Lower leg skin (tissue), 3 donors: ENCODE results near the gene DMP1.

Experiments
- CTCF ChIP-seq, 3 donors: fragments of 450-650 bp; IDR thresholded peaks; one replicate each; pipeline ENCODE4 v1.5.1; 2016; ENCODE audit warnings: antibody characterized with exemption in 3 of 3, mild to moderate bottlenecking in 3 of 3, moderate library complexity in 2 of 3
- POLR2A ChIP-seq, 2 donors: fragments of 450-650 bp; IDR thresholded peaks; one replicate each; pipeline ENCODE4 v1.6.1; 2016 to 2017; ENCODE audit warnings: antibody characterized with exemption in 2 of 2, mild to moderate bottlenecking in 1 of 2, moderate library complexity in 1 of 2

DNA sequence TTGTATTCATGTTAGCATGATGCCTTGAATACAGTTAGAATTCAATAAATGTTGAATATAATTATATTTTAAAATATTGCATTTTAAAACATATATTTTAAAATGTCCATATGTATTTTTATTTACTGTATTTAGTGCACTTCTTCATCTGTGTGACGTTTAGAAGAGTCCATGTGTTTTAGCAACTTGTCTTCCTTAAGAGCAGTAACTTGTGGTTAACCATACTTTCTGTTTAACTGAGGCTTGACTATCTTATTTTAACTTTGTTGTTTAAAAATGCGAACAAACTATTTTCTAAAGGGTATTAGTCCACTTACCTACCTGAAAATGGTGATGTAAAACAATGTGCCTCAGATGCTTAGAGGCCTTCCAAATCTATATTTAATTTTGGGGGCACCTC lies 858 bp downstream of the DMP1 start:
- no peak for TF ChIP-seq POLR2A (IDR thresholded peaks at IDR 0.05)
- no peak for TF ChIP-seq CTCF (IDR thresholded peaks at IDR 0.05)
